Keratinocyte (primary cell): ENCODE measurements around the gene HBZ. TPM values are rescaled to one million over a fixed set of nuclear protein-coding genes. Genes with fewer than 3 reads are reported as not detected.

Experiments used
- DNase-seq: peaks from one replicate; pipeline ENCODE4 v3.0.0-alpha.2; 2011; ENCODE audit warnings: low read depth, missing footprints, low spot score
- FAIRE-seq: peaks from 2 replicates; lab custom pipeline; 2011; peaks lifted over from hg19 to GRCh38; lab: Jason Lieb, UNC
- H2AFZ ChIP-seq: 2 replicates; pipeline ENCODE4 v1.6.0; 2012; ENCODE audit warnings: low read length, control low read depth, inconsistent platforms; ENCODE audit not compliant: control insufficient read depth
- H3K27ac ChIP-seq: 2 replicates; pipeline ENCODE4 v1.5.1; 2011; ENCODE audit warnings: low read length; ENCODE audit not compliant: control insufficient read depth, insufficient read depth
- H3K27me3 ChIP-seq: 3 replicates; pipeline ENCODE4 v1.6.0; 2011; ENCODE audit warnings: low read length; ENCODE audit not compliant: control insufficient read depth, insufficient read depth; ENCODE audit errors: extremely low read depth
- H3K36me3 ChIP-seq, 2 experiments: 2 replicates in 1 of 2; 3 replicates in 1 of 2; pipeline ENCODE4 v1.5.1; 2011; ENCODE audit warnings: low read length in 2 of 2, mild to moderate bottlenecking in 1 of 2; ENCODE audit not compliant: control insufficient read depth in 2 of 2, insufficient read depth in 2 of 2; ENCODE audit errors: extremely low read depth in 1 of 2
- H3K4me1 ChIP-seq: 3 replicates; pipeline ENCODE4 v1.5.1; 2011; ENCODE audit warnings: low read length; ENCODE audit not compliant: control insufficient read depth, insufficient read depth; ENCODE audit errors: extremely low read depth
- H3K4me2 ChIP-seq: 3 replicates; pipeline ENCODE4 v1.6.0; 2011; ENCODE audit warnings: low read depth, low read length; ENCODE audit not compliant: control insufficient read depth, insufficient read depth; ENCODE audit errors: extremely low read depth
- H3K4me3 ChIP-seq, 3 experiments: fragments of 200-600 bp in 1 of 3; sonication (generic) in 1 of 3; 2 replicates in 2 of 3; 3 replicates in 1 of 3; pipeline ENCODE4 v1.5.1; 2011 to 2016; ENCODE audit warnings: low read length in 3 of 3, mild to moderate bottlenecking in 3 of 3, control low read depth in 2 of 3, inconsistent platforms in 1 of 3, low read depth in 1 of 3, mixed read lengths in 1 of 3, mixed run types in 1 of 3, moderate library complexity in 1 of 3; ENCODE audit not compliant: control insufficient read depth in 2 of 3, insufficient read depth in 2 of 3; ENCODE audit errors: extremely low read depth in 1 of 3
- H3K79me2 ChIP-seq: 2 replicates; pipeline ENCODE4 v1.6.0; 2012; ENCODE audit warnings: low read length; ENCODE audit not compliant: control insufficient read depth, insufficient read depth
- H3K9ac ChIP-seq: 3 replicates; pipeline ENCODE4 v1.6.0; 2011; ENCODE audit warnings: low read length; ENCODE audit not compliant: control insufficient read depth, insufficient read depth; ENCODE audit errors: extremely low read depth
- H3K9me1 ChIP-seq: 3 replicates; pipeline ENCODE4 v1.6.0; 2011; ENCODE audit warnings: low read length; ENCODE audit not compliant: control insufficient read depth, insufficient read depth; ENCODE audit errors: extremely low read depth
- H3K9me3 ChIP-seq: 2 replicates; pipeline ENCODE4 v1.5.1; 2012; ENCODE audit warnings: low read depth, low read length; ENCODE audit not compliant: control insufficient read depth
- H4K20me1 ChIP-seq: 3 replicates; pipeline ENCODE4 v1.6.0; 2011; ENCODE audit warnings: low read length; ENCODE audit not compliant: control insufficient read depth, insufficient read depth; ENCODE audit errors: extremely low read depth
- CTCF ChIP-seq, 3 experiments: IDR thresholded peaks in 1 of 3; conservative IDR thresholded peaks in 1 of 3; optimal IDR thresholded peaks in 1 of 3; 2 replicates in 2 of 3; 3 replicates in 1 of 3; pipeline versions ENCODE3 to v1.5.1; 2011; ENCODE audit warnings: low read length in 3 of 3, mild to moderate bottlenecking in 3 of 3, moderate library complexity in 2 of 3, control low read depth in 1 of 3, inconsistent platforms in 1 of 3; ENCODE audit not compliant: insufficient read depth in 2 of 3; ENCODE audit errors: extremely low read depth in 1 of 3
- EZH2 ChIP-seq: IDR thresholded peaks from one replicate; pipeline ENCODE4 v1.6.1; 2012; ENCODE audit warnings: inconsistent platforms, mild to moderate bottlenecking, low read length, moderate library complexity
- dilution Hi-C: fragments of 300-500 bp; cut with MboI; formaldehyde crosslinking; loops from one replicate; pipeline ENCODE4 v1.7.0; 2020; ENCODE audit warnings: low sequenced_read_pairs; ENCODE audit not compliant: extremely low pct_ligation_motif_present
- polyA plus RNA-seq, 5 experiments: library from polyadenylated mRNA; depleted of rRNA in 3 of 5; stranded (reverse) in 3 of 5; stranded (forward) in 1 of 5; unstranded in 1 of 5; fragments of >200 nt; gene quantifications; 1 replicate in 1 of 5; 2 replicates in 3 of 5; 3 replicates in 1 of 5; pipeline versions ENCODE4 v1.2.1 to v1.2.3, GENCODE V29; 2011 to 2012; ENCODE audit warnings: missing spikeins in 2 of 5, low read depth in 1 of 5, low replicate concordance in 1 of 5

Gene HBZ
- polyA plus RNA-seq, 1 donor (not counting 4 experiments of a cell fraction or from before 2014, with no cell fraction given), result not detected

DNA sequence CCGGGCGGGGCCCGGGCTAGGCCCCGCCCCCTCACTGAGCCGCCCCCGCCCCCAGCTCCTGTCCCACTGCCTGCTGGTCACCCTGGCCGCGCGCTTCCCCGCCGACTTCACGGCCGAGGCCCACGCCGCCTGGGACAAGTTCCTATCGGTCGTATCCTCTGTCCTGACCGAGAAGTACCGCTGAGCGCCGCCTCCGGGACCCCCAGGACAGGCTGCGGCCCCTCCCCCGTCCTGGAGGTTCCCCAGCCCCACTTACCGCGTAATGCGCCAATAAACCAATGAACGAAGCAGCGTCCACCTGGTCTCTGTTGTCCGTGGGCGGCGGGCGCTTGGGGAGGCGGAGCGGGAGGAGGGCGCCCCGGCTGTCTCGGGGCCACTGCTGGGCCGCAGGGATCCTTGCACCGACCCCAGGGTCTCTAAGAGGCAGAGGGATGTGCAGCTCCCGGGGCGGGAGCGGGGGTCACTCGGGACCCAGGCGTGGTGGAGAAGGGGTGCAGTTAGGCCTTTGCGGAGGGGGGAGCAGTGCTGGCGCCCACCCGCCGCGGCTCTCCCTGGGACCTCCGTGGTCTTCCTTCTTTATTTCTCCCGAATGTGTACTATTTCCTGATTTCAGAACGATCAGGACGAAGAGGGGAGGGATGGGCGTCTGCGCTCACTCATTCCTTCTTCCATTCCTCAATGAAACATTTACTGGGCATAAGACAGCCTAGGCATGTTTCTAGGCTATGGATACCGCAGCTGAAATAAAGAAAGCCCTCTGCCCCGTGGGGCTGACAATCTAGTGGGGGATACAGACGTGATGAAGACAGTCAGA lies 2.0 kb downstream of the HBZ start:
- Histone ChIP-seq H3K4me3 (peak overlapping the region; percentile 23 to 53 (median 42)), H2AFZ (peak overlapping the region; percentile 19), H3K79me2 (no peaks in the 10 kb centered on the region), H3K4me2 (peak overlapping the region; percentile 56), H3K9ac (no peak overlapping the region), H3K27me3 (peaks cover 16% of the 10 kb centered on the region), H3K27ac (no peak overlapping the region), H3K9me3 (no peaks in the 10 kb centered on the region), H3K4me1 (peaks cover 6% of the 10 kb centered on the region), H3K36me3 (no peaks in the 10 kb centered on the region), H4K20me1 (no peaks in the 10 kb centered on the region), H3K9me1 (no peaks in the 10 kb centered on the region)
- TF ChIP-seq EZH2 (peak; percentile 61), CTCF (optimal IDR thresholded peaks at IDR 0.05 in 1 of 3, IDR thresholded peaks at IDR 0.05 in 1 of 3, conservative IDR thresholded peaks at IDR 0.05 in 1 of 3; ENCODE audit: extremely low read depth in 1 of 3, insufficient read depth in 2 of 3, low read length in 3 of 3) (no peak)
- FAIRE-seq, result no peak
- no peak for DNase-seq
- dilution Hi-C loops, result no loop called here

GRCh38 chr16:155031-155398 lies 2.6 kb downstream of the HBZ start:
- Histone ChIP-seq H2AFZ (no peak overlapping the region), H3K27me3 (peaks cover 15% of the 10 kb centered on the region), H3K4me2 (peak overlapping the region; percentile 56), H3K27ac (no peak overlapping the region), H3K36me3 (no peaks in the 10 kb centered on the region), H3K79me2 (no peaks in the 10 kb centered on the region), H3K4me3 (peak overlapping the region in 2 of 3 experiments; percentile 42 to 53), H3K9me3 (no peaks in the 10 kb centered on the region), H4K20me1 (no peaks in the 10 kb centered on the region), H3K9me1 (no peaks in the 10 kb centered on the region), H3K4me1 (peaks cover 6% of the 10 kb centered on the region), H3K9ac (no peak overlapping the region)
- dilution Hi-C loops, result no loop called here
- TF ChIP-seq CTCF (optimal IDR thresholded peaks at IDR 0.05 in 1 of 3, IDR thresholded peaks at IDR 0.05 in 1 of 3, conservative IDR thresholded peaks at IDR 0.05 in 1 of 3; ENCODE audit: extremely low read depth in 1 of 3, insufficient read depth in 2 of 3, low read length in 3 of 3), result no peak
- TF ChIP-seq EZH2, result no peak
- FAIRE-seq, result no peak
- DNase-seq, result no peak
